ENCODE results near the gene IGF2R.

- no peak for TF ChIP-seq CTCF (IDR thresholded peaks at IDR 0.05)
- TF ChIP-seq POLR2A (IDR thresholded peaks at IDR 0.05), result no peak
Measured at GRCh38 chr6:160117137-160117536, 148.3 kb downstream of the IGF2R start.
